HEK293T (cell line): Measurements from ENCODE around the gene RCOR3.

Experiments
- BHLHE40 ChIP-seq: fragments of 450-650 bp; IDR thresholded peaks from 2 replicates; pipeline ENCODE4 v1.6.1; 2016; ENCODE audit warnings: mild to moderate bottlenecking, moderate library complexity, borderline replicate concordance
- CTBP1 ChIP-seq: fragments of 450-650 bp; IDR thresholded peaks from 2 replicates; pipeline ENCODE4 v1.6.1; 2016; ENCODE audit warnings: borderline replicate concordance
- FOXA1 ChIP-seq: fragments of 450-650 bp; IDR thresholded peaks from 2 replicates; pipeline ENCODE4 v1.6.1; 2016; ENCODE audit warnings: mild to moderate bottlenecking
- FOXK2 ChIP-seq: fragments of 450-650 bp; IDR thresholded peaks from 2 replicates; pipeline ENCODE4 v1.6.1; 2016; ENCODE audit warnings: mild to moderate bottlenecking

DNA sequence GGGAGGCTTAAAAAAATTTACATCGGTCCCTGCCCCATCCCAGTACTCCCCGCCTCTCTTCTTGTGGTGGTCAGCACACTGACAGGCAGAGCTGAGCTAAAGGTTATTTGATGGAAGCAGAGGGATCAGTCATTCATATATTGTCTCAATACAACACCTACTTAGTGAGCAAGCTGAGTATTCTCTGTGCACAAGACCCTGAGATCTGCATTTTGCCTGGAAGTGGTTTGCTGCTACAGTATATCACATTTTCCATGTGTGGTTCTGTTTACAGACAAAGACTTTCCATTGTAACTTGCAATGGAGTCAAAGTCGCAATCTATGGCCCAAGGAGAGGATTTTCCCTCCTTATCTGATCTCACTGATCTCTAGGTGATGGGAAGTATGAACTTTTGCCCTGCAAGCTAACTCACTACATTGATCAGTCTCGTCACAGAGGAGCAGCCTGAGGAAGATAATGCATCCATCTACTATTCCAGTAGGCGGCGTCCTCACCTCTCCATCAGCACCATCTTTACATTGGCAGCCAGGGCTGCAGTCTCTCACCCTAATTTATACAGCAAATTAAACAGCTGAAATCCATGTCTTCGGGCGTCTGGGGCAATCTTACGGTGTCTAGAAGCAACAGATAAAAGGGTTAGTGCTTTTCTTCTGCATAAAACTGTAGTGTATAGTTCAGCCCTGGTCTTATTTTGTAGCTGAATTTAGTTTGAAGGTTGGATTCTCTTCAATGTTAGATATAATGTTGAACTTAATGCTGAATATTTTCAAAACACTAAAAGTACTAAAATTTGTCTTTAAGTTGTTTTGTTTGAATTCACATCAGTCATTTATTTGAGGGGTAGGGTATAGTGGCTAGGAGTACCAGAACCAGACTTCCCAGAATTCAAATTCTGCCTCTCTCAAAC, 64.2 kb downstream of the RCOR3 start:
- no peak for TF ChIP-seq BHLHE40
- TF ChIP-seq CTBP1: no peak
- TF ChIP-seq FOXA1: no peak
- TF ChIP-seq FOXK2: no peak
